Measurements from ENCODE around the gene LDHAL6B.

GRCh38 chr15:59249816-59250215 lies 43.2 kb downstream of the LDHAL6B start:
- no peak for TF ChIP-seq CTCF (conservative IDR thresholded peaks at IDR 0.05; ENCODE audit: low read depth in 2 of 2)
- no peak for TF ChIP-seq EZH2 (IDR thresholded peaks at IDR 0.05; ENCODE audit: low read depth, unreplicated experiment)
- no peak for TF ChIP-seq REST (IDR thresholded peaks at IDR 0.05; ENCODE audit: unreplicated experiment)
- TF ChIP-seq POLR2AphosphoS5 (IDR thresholded peaks at IDR 0.05; ENCODE audit: low read depth) = no peak
- TF ChIP-seq CREB1 (CRISPR knock-in tag; IDR thresholded peaks at IDR 0.05; ENCODE audit: low read depth) = no peak
- no peak for TF ChIP-seq STAT1 (IDR thresholded peaks at IDR 0.05; ENCODE audit: unreplicated experiment)
